B cell (primary cell): Measurements from ENCODE around the gene ADCY3. TPM values are rescaled to one million over a fixed set of nuclear protein-coding genes. Genes with fewer than 3 reads are reported as not detected.

Experiments
- ATAC-seq: fragments of 200-7000 bp; cut with Tn5 transposase; one replicate; pipeline ENCODE4 v1.10.0; 2021; ENCODE audit warnings: low read depth, mild to moderate bottlenecking, moderate number of reproducible peaks, moderate library complexity
- CTCF ChIA-PET: fragments of 350-600 bp; sonication (Branson Sonifier 250); formaldehyde crosslinking; loops from one replicate; lab custom pipeline; 2021; ENCODE audit warnings: antibody characterized with exemption, inconsistent platforms; lab: Charles Lee
- POLR2A ChIA-PET: fragments of 350-600 bp; sonication (Branson Sonifier 250); formaldehyde crosslinking; loops from one replicate; lab custom pipeline; 2021; ENCODE audit warnings: antibody characterized with exemption; lab: Charles Lee
- DNase-seq: peaks from one replicate; pipeline ENCODE4 v3.0.0; 2013
- H2AFZ ChIP-seq: 2 replicates; pipeline ENCODE4 v1.6.1; 2012; ENCODE audit warnings: mild to moderate bottlenecking, low read depth, low read length; ENCODE audit not compliant: insufficient read depth, poor library complexity, severe bottlenecking
- H3K27ac ChIP-seq, 2 donors: 1 replicate in 1 of 2; 2 replicates in 1 of 2; pipeline ENCODE4 v1.5.1; 2012 to 2013; ENCODE audit warnings: low read length in 2 of 2, mild to moderate bottlenecking in 2 of 2, moderate library complexity in 1 of 2
- H3K27me3 ChIP-seq, 4 experiments: fragments of 200-600 bp in 1 of 4; sonication (generic) in 1 of 4; replicated peaks in 1 of 4; 1 replicate in 2 of 4; 2 replicates in 2 of 4; pipeline versions ENCODE4 v1.6.1 to v1.7.0; 2013 to 2016; ENCODE audit warnings: low read length in 3 of 4, mild to moderate bottlenecking in 2 of 4, mixed read lengths in 1 of 4, moderate library complexity in 1 of 4; ENCODE audit not compliant: insufficient read depth in 4 of 4, control insufficient read depth in 3 of 4; ENCODE audit errors: control extremely low read depth in 1 of 4
- H3K36me3 ChIP-seq, 2 experiments: replicated peaks in 1 of 2; 1 replicate in 1 of 2; 2 replicates in 1 of 2; pipeline versions ENCODE4 v1.6.1 to v1.7.1; 2013; ENCODE audit warnings: low read length in 1 of 2; ENCODE audit not compliant: insufficient read depth in 2 of 2, control insufficient read depth in 1 of 2; ENCODE audit errors: control extremely low read depth in 1 of 2, extremely low read depth in 1 of 2
- H3K4me1 ChIP-seq, 2 donors: fragments of 200-600 bp in 1 of 2; sonication (generic) in 1 of 2; 1 replicate in 1 of 2; 2 replicates in 1 of 2; pipeline versions ENCODE4 v1.5.1 to v1.6.1; 2013 to 2017; ENCODE audit warnings: low read length in 2 of 2; ENCODE audit not compliant: control insufficient read depth in 2 of 2, insufficient read depth in 2 of 2
- H3K4me2 ChIP-seq: replicated peaks from 2 replicates; pipeline ENCODE3; 2012; ENCODE audit warnings: mild to moderate bottlenecking, low read depth, low read length; ENCODE audit not compliant: poor library complexity, severe bottlenecking
- H3K4me3 ChIP-seq, 5 experiments: fragments of 200-600 bp in 1 of 5; sonication (generic) in 1 of 5; 1 replicate in 3 of 5; 2 replicates in 2 of 5; pipeline versions ENCODE4 v1.5.1 to v1.7.0; 2011 to 2016; ENCODE audit warnings: low read length in 4 of 5, mild to moderate bottlenecking in 4 of 5, low read depth in 2 of 5, control low read depth in 1 of 5, moderate library complexity in 1 of 5; ENCODE audit not compliant: insufficient read depth in 1 of 5; ENCODE audit errors: control extremely low read depth in 1 of 5, extremely low read depth in 1 of 5
- H3K79me2 ChIP-seq: fragments of 200-600 bp; sonication (generic); one replicate; pipeline ENCODE4 v1.6.0; 2016; ENCODE audit warnings: low read length; ENCODE audit not compliant: control insufficient read depth, insufficient read depth
- H3K9ac ChIP-seq: fragments of 200-600 bp; sonication (generic); 2 replicates; pipeline ENCODE4 v1.6.1; 2017; ENCODE audit warnings: mild to moderate bottlenecking, low read length, moderate library complexity
- H3K9me3 ChIP-seq, 3 donors: one replicate each; pipeline versions ENCODE4 v1.6.1 to v1.7.1; 2013; ENCODE audit warnings: low read length in 2 of 3; ENCODE audit not compliant: control insufficient read depth in 2 of 3, insufficient read depth in 1 of 3; ENCODE audit errors: control extremely low read depth in 1 of 3
- H4K20me1 ChIP-seq: 2 replicates; pipeline ENCODE4 v1.6.0; 2012; ENCODE audit warnings: mild to moderate bottlenecking, low read length; ENCODE audit not compliant: insufficient read depth, control insufficient read depth, poor library complexity, severe bottlenecking
- H3K27ac Mint-ChIP-seq: one replicate; pipeline ENCODE4 v1.8.0; 2021; ENCODE audit warnings: mixed read lengths
- H3K27me3 Mint-ChIP-seq: one replicate; pipeline ENCODE4 v1.8.0; 2021; ENCODE audit warnings: mixed read lengths
- H3K4me1 Mint-ChIP-seq: one replicate; pipeline ENCODE4 v1.8.0; 2021; ENCODE audit warnings: mixed read lengths
- H3K4me3 Mint-ChIP-seq: one replicate; pipeline ENCODE4 v1.8.0; 2021; ENCODE audit warnings: mixed read lengths
- H3K9me3 Mint-ChIP-seq: one replicate; pipeline ENCODE4 v1.8.0; 2022; ENCODE audit warnings: mixed read lengths; ENCODE audit not compliant: insufficient read depth
- EZH2 ChIP-seq: IDR thresholded peaks from 2 replicates; pipeline ENCODE4 v1.6.1; 2012; ENCODE audit warnings: borderline replicate concordance, low read depth, mild to moderate bottlenecking, moderate library complexity, low read length; ENCODE audit not compliant: insufficient read depth, poor library complexity, severe bottlenecking
- WGBS: methylation state at CpG from one replicate; pipeline ENCODE4 v1.1.5; 2013; ENCODE audit warnings: missing lambda C conversion rate; ENCODE audit not compliant: insufficient coverage; 5-methylcytosine and 5-hydroxymethylcytosine counted together
- intact Hi-C: fragments of 100-400 bp; cut with micrococcal nuclease; formaldehyde crosslinking; loops from one replicate; pipeline ENCODE4 v1.10.0; 2022
- polyA plus RNA-seq: library from polyadenylated mRNA; depleted of rRNA; stranded (reverse); fragments of >200 nt; gene quantifications from 2 replicates; pipeline ENCODE4 v1.2.3, GENCODE V29; 2012
- total RNA-seq, 2 donors: library from RNA; stranded (reverse); fragments of 120-200 nt in 1 of 2; gene quantifications; 1 replicate in 1 of 2; 2 replicates in 1 of 2; pipeline versions ENCODE4 v1.2.3 to v1.2.4, GENCODE V29; 2013 to 2022
- TF ChIP-seq, protein P1 (sequence below): fragments of 200-600 bp; IDR thresholded peaks from one replicate; pipeline ENCODE4 v1.8.0; 2022; ENCODE audit warnings: antibody characterized with exemption, mild to moderate bottlenecking

Gene ADCY3
- total and polyA plus RNA-seq, 2 donors (not counting 1 experiment from before 2014, with no cell fraction given), result 48.4 to 73.0 TPM

DNA sequence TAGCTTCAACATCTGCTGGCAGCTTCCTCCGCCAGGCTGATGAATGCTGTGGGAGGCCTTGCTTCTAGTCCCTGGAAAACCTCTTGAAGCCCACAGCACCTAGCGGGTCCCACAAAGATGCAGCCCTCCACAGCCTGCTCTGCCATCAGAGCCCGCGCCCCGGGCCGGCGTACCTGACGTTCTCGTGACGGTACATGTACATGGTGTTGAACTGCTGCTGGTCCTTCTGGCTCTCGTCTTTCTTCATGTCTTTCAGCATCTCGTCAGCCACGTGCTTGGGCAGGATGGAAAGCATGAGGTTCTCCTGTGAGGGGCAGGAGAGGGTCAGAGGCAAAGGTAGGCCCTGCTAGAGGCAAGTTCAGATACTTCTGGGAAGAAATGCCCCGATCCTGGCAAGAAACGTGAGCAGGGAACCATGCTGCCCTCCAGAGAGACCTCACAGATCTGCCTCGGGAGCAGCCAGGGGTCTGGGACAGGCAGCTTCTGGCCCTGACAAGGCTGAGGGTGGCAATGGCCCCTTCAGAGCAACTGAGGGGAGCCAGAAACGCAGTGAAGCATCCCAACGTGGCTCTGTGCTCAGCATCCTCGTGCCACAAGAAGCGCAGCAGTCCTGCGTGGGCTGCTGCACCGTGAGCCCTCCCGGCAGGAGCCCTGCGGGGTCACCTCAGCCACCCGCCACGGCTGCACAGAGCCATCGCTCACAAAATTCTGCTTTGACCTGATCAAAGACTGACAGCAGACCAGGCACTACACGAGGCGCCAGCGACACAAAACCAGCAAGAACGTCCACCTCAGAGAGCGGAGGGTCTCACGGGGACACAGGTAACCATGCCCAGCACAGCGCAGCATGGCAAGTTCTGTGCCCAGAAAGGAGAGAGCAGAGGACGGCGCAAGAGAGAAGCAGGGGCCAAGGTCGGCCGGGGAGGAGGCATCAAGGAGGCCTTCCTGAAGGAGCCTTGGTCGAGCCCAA, 77.7 kb downstream of the ADCY3 start:
- Histone ChIP-seq H3K79me2 (no peaks in the 10 kb centered on the region), H3K9me3 (peaks cover 0 to 10% (median 0%) of the 10 kb centered on the region in 3 donors), H2AFZ (no peak overlapping the region), H3K4me3 (no peak overlapping the region), H3K4me2 (no peak overlapping the region), H3K36me3 (peaks cover 0 to 14% of the 10 kb centered on the region in 2 experiments), H4K20me1 (no peaks in the 10 kb centered on the region), H3K27me3 (no peaks in the 10 kb centered on the region), H3K27ac (no peak overlapping the region), H3K4me1 (no peaks in the 10 kb centered on the region), H3K9ac (no peak overlapping the region)
- POLR2A ChIA-PET, result no interaction called here
- no peak overlapping the region for H3K4me3 Mint-ChIP-seq
- no peak for TF ChIP-seq EZH2
- TF ChIP-seq, protein P1, sequence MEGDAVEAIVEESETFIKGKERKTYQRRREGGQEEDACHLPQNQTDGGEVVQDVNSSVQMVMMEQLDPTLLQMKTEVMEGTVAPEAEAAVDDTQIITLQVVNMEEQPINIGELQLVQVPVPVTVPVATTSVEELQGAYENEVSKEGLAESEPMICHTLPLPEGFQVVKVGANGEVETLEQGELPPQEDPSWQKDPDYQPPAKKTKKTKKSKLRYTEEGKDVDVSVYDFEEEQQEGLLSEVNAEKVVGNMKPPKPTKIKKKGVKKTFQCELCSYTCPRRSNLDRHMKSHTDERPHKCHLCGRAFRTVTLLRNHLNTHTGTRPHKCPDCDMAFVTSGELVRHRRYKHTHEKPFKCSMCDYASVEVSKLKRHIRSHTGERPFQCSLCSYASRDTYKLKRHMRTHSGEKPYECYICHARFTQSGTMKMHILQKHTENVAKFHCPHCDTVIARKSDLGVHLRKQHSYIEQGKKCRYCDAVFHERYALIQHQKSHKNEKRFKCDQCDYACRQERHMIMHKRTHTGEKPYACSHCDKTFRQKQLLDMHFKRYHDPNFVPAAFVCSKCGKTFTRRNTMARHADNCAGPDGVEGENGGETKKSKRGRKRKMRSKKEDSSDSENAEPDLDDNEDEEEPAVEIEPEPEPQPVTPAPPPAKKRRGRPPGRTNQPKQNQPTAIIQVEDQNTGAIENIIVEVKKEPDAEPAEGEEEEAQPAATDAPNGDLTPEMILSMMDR, result no peak
- WGBS, result 98% methylated on average over 39 of the region's 39 CpGs
- ATAC-seq, result no peak
- no peaks in the 10 kb centered on the region for H3K4me1 Mint-ChIP-seq
- intact Hi-C loops, result no loop called here
- CTCF ChIA-PET, result interaction anchor here (0.6 kb wide), 1 partner anchor 444 kb away, joined by 3 read pairs; no protein-coding TSS in a partner anchor
- DNase-seq, result no peak
- H3K27me3 Mint-ChIP-seq, result no peaks in the 10 kb centered on the region
- H3K9me3 Mint-ChIP-seq, result no peaks in the 10 kb centered on the region
- no peak overlapping the region for H3K27ac Mint-ChIP-seq
